Activated CD8-positive, alpha-beta memory T cell treated with anti-CD3 and anti-CD28 coated beads, Interleukin-2, amount 10 ng/mL, durations not matched to agents 7 days and 5 days (primary cell): ENCODE data around the gene MRTFA. TPM values are rescaled to one million over a fixed set of nuclear protein-coding genes. Genes with fewer than 3 reads are reported as not detected.
A peak's percentile ranks its signal among the peaks of the same experiment; 100 is the strongest.
"Not testable (repeated sequence)": the region's sequence is repeated elsewhere in the genome, so short reads cannot be mapped to it uniquely, and the experiment has no call there.

Source experiments
- ATAC-seq: fragments of 150-1000 bp; cut with Tn5 transposase; one replicate; pipeline ENCODE4 v1.10.0; 2021; ENCODE audit warnings: moderate library complexity
- CTCF ChIA-PET: fragments of 350-600 bp; sonication (Branson Sonifier 250); formaldehyde crosslinking; loops from one replicate; lab custom pipeline; 2021; ENCODE audit warnings: antibody characterized with exemption; lab: Charles Lee
- DNase-seq: peaks from one replicate; pipeline ENCODE4 v3.0.0-alpha.2; 2020
- H3K27ac Mint-ChIP-seq: one replicate; pipeline ENCODE4 v1.8.0; 2021; ENCODE audit warnings: mild to moderate bottlenecking, mixed read lengths
- H3K27me3 Mint-ChIP-seq: one replicate; pipeline ENCODE4 v1.8.0; 2021; ENCODE audit warnings: mixed read lengths
- H3K36me3 Mint-ChIP-seq: one replicate; pipeline ENCODE4 v1.8.0; 2021; ENCODE audit warnings: mild to moderate bottlenecking, mixed read lengths
- H3K4me1 Mint-ChIP-seq: one replicate; pipeline ENCODE4 v1.8.0; 2021; ENCODE audit warnings: mixed read lengths
- H3K4me3 Mint-ChIP-seq: one replicate; pipeline ENCODE4 v1.8.0; 2021; ENCODE audit warnings: mild to moderate bottlenecking, moderate library complexity, mixed read lengths
- H3K9me3 Mint-ChIP-seq: one replicate; pipeline ENCODE4 v1.8.0; 2022; ENCODE audit warnings: low read depth, mixed read lengths
- total RNA-seq, 2 experiments: library from RNA; stranded (reverse); gene quantifications; one replicate each; pipeline ENCODE4 v1.2.3, GENCODE V29; 2021

MRTFA gene
- total RNA-seq, result 10 to 100 TPM; 59.4 to 74.0 TPM

DNA sequence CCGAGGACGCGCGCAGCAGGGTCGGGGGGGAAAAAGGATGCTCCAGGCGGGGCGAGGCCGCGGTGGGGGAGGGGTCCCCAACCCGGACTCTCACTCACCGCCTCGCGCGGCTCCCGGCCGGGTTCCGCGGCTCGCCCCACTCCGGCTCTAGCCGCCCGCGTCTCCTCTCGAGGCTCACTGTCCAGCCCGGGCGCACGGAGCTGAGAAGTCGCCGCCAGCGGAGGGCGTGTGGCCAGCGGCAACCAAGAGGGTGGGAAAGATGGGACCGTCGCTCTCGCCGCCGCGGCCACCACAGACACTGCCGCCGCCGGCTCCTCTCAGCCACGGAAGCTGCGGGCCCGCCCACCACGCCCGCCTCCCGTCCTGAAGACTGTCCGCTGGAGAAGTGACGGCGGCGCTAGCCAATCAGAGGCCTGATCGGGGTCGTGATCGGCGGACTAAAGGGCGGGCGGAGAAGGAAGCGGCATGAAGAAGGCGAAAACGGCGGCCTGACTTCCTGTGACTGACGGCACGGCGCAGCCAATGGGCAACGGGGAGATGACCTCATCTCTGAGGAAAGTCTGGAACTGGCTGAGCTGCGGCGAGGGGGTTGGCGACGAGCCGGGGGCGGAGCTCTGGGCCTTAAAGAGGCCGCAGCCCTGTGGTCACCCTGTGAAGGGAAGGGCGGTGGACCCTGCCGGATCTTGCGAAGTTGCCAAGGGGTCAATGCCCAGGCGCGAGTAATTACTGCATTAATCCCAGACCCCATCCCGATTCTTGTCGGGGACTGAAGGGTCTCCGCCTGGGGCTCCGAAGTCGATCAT is at the start of gene MRTFA:
Gene MRTFA, minus strand, starts transcription at position 340 of the 803 bp plus-strand sequence.
- H3K4me3 Mint-ChIP-seq, result peak within 1 kb of the TSS; percentile 94
- H3K4me1 Mint-ChIP-seq, result peaks cover 26% of the 10 kb centered on the region
- peak within 1 kb of the TSS; percentile 98 for H3K27ac Mint-ChIP-seq
- H3K27me3 Mint-ChIP-seq, result no peaks in the 10 kb centered on the region
- H3K36me3 Mint-ChIP-seq, result peaks cover 2% of the 10 kb centered on the region
- CTCF ChIA-PET, result interaction anchor here (0.6 to 3.1 kb wide), 12 partner anchors 10 to 1311 kb away, joined by 3 to 21 read pairs (median 4); no protein-coding TSS in a partner anchor
- peak; percentile 100 for DNase-seq
- ATAC-seq, result peak; percentile 96
- no peaks in the 10 kb centered on the region for H3K9me3 Mint-ChIP-seq

- ATAC-seq (peak; percentile 25), DNase-seq (peak; percentile 79)
- H3K36me3 Mint-ChIP-seq, result no peaks in the 10 kb centered on the region
- H3K4me1 Mint-ChIP-seq, result peaks cover 38% of the 10 kb centered on the region
- CTCF ChIA-PET, result interaction anchor here (0.6 to 5.1 kb wide), 7 partner anchors 9 to 249 kb away, joined by 4 to 116 read pairs (median 14); no protein-coding TSS in a partner anchor
- H3K27ac Mint-ChIP-seq, result peak overlapping the region; percentile 79
- peaks cover 2% of the 10 kb centered on the region for H3K27me3 Mint-ChIP-seq
- no peaks in the 10 kb centered on the region for H3K9me3 Mint-ChIP-seq
- H3K4me3 Mint-ChIP-seq, result peak overlapping the region; percentile 66
These were observed 48.9 kb upstream of the MRTFA start for GRCh38 chr22:40685406-40685805.

- CTCF ChIA-PET, result interaction anchor here (1.1 to 5.1 kb wide), 7 partner anchors 9 to 248 kb away, joined by 4 to 116 read pairs (median 14); no protein-coding TSS in a partner anchor
- H3K27ac Mint-ChIP-seq, result peak overlapping the region; percentile 79
- DNase-seq, result peak; percentile 61
These were observed 48.2 kb upstream of the MRTFA start for GRCh38 chr22:40684728-40685127.

GRCh38 chr22:40681451-40681850 is 44.9 kb upstream of the MRTFA start:
- Mint-ChIP-seq H3K9me3 (no peaks in the 10 kb centered on the region), H3K4me1 (peaks cover 35% of the 10 kb centered on the region), H3K36me3 (no peaks in the 10 kb centered on the region), H3K27ac (no peak overlapping the region), H3K27me3 (peaks cover 16% of the 10 kb centered on the region), H3K4me3 (no peak overlapping the region)
- ATAC-seq (no peak), DNase-seq (no peak)
- CTCF ChIA-PET, result interaction anchor here (1.6 to 5.1 kb wide), 5 partner anchors 12 to 218 kb away, joined by 4 to 116 read pairs (median 28); no protein-coding TSS in a partner anchor

More at GRCh38 chr22:40684728-40685127, 48.2 kb upstream of the MRTFA start:
- H3K36me3 Mint-ChIP-seq, result no peaks in the 10 kb centered on the region
- H3K4me3 Mint-ChIP-seq, result peak overlapping the region; percentile 66
- peaks cover 38% of the 10 kb centered on the region for H3K4me1 Mint-ChIP-seq
- H3K9me3 Mint-ChIP-seq, result no peaks in the 10 kb centered on the region
- H3K27me3 Mint-ChIP-seq, result peaks cover 9% of the 10 kb centered on the region
- no peak for ATAC-seq

- no peak overlapping the region for H3K4me3 Mint-ChIP-seq
- H3K9me3 Mint-ChIP-seq, result no peaks in the 10 kb centered on the region
- ATAC-seq (no peak), DNase-seq (no peak)
- peaks cover 33% of the 10 kb centered on the region for H3K4me1 Mint-ChIP-seq
- peaks cover 16% of the 10 kb centered on the region for H3K27me3 Mint-ChIP-seq
- H3K27ac Mint-ChIP-seq, result no peak overlapping the region
- CTCF ChIA-PET, result interaction anchor here (1.2 kb wide), 1 partner anchor 218 kb away, joined by 3 read pairs; no protein-coding TSS in a partner anchor
- H3K36me3 Mint-ChIP-seq, result no peaks in the 10 kb centered on the region
These were observed 44.3 kb upstream of the MRTFA start for GRCh38 chr22:40680819-40681183.

- Mint-ChIP-seq H3K4me1 (peaks cover 31% of the 10 kb centered on the region), H3K36me3 (no peaks in the 10 kb centered on the region), H3K9me3 (no peaks in the 10 kb centered on the region), H3K27me3 (peaks cover 16% of the 10 kb centered on the region), H3K4me3 (no peak overlapping the region), H3K27ac (no peak overlapping the region)
- no peak for ATAC-seq
- no peak for DNase-seq
- CTCF ChIA-PET, result interaction anchor here (1.2 kb wide), 1 partner anchor 219 kb away, joined by 3 read pairs; no protein-coding TSS in a partner anchor
These were observed 43.7 kb upstream of the MRTFA start for GRCh38 chr22:40679964-40680818.

- CTCF ChIA-PET, result interaction anchor here (1.2 kb wide), 2 partner anchors 16 to 220 kb away, joined by 3 read pairs; no protein-coding TSS in a partner anchor
- H3K4me1 Mint-ChIP-seq, result peaks cover 24% of the 10 kb centered on the region
- ATAC-seq (no peak), DNase-seq (no peak)
- H3K4me3 Mint-ChIP-seq, result no peak within 1 kb of the TSS
- H3K36me3 Mint-ChIP-seq, result no peaks in the 10 kb centered on the region
- no peaks in the 10 kb centered on the region for H3K9me3 Mint-ChIP-seq
- peaks cover 16% of the 10 kb centered on the region for H3K27me3 Mint-ChIP-seq
- H3K27ac Mint-ChIP-seq, result no peak within 1 kb of the TSS
These were observed 42.9 kb upstream of the MRTFA start, which contains the start of gene MCHR1 for GRCh38 chr22:40679249-40679963. Gene MCHR1, plus strand, starts transcription at chr22:40679484. Its CDS starts 169 bp downstream, at chr22:40679653.

DNA sequence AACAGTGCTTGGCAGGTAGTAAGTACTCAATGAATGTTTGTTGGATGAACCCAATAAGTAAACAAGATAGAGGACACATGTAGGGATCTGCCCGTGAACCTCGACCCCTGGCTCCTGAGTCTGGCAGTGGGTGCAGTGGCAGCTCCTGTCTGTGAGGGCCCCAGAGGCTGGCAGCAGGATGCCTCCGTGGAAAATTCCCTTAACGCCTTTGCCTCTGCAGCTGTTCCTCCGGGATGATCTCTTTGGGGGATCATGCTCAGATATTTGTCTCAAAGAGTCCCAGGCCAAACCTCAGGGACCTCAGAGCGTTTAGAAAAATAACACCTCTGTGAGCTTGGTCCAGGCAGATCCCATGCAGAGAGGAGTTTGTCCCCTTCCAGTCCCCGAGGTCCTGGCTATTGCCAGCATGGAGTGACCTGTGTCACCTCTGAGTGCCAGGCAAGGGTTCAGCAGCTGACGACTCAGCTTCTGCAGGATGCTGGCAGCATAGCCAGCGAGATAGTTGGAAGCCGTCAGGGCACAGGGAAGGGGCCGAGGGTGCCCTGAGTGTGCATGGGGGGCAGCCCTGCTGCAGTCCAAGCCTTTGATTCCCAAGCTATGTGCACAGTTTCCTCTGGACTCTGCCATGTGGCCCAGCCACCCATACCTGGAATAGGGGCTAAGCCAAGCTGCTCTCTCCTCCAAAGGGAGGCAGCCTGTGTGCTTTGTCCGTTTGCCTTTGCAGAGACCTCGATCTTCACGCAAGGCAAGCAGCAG is 42.2 kb upstream of the MRTFA start:
- CTCF ChIA-PET, result interaction anchor here (1.2 kb wide), 1 partner anchor 15 kb away, joined by 3 read pairs; no protein-coding TSS in a partner anchor
- H3K27ac Mint-ChIP-seq, result no peak overlapping the region
- peaks cover 20% of the 10 kb centered on the region for H3K4me1 Mint-ChIP-seq

DNA sequence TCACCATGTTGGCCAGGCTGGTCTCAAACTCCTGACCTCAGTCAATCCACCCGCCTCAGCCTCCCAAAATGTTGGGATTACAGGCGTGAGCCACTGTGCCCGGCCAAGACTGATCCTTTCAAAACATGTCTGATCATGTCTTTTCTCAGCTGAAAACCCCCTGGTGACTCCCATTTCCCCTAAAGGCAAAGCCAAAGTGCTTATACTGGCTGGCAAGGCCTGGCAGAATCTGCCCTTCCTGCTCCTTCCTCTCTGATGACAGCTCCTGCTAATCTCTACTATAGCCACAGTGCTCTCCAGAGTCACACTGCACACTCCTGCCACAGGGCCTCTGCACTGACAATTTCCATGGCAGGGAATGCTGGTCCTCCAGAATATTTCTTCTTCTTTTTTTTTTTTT is 40.1 kb upstream of the MRTFA start:
- no peaks in the 10 kb centered on the region for H3K9me3 Mint-ChIP-seq
- no peaks in the 10 kb centered on the region for H3K4me1 Mint-ChIP-seq
- no peak overlapping the region for H3K27ac Mint-ChIP-seq
- DNase-seq (no peak), ATAC-seq (no peak)
- H3K27me3 Mint-ChIP-seq, result peaks cover 16% of the 10 kb centered on the region
- H3K4me3 Mint-ChIP-seq, result no peak overlapping the region
- CTCF ChIA-PET, result interaction anchor here (0.8 to 1.2 kb wide), 2 partner anchors 178 to 222 kb away, joined by 3 read pairs; no protein-coding TSS in a partner anchor
- H3K36me3 Mint-ChIP-seq, result peaks cover 2% of the 10 kb centered on the region

More for the DNA sequence above, 42.2 kb upstream of the MRTFA start:
- H3K9me3 Mint-ChIP-seq, result no peaks in the 10 kb centered on the region
- no peak overlapping the region for H3K4me3 Mint-ChIP-seq
- H3K27me3 Mint-ChIP-seq, result peaks cover 16% of the 10 kb centered on the region
- H3K36me3 Mint-ChIP-seq, result no peaks in the 10 kb centered on the region
- no peak for DNase-seq
- no peak for ATAC-seq

- not testable (repeated sequence) for H3K4me1 Mint-ChIP-seq, DNase-seq, ATAC-seq, H3K27ac Mint-ChIP-seq, H3K4me3 Mint-ChIP-seq, H3K9me3 Mint-ChIP-seq, H3K36me3 Mint-ChIP-seq
- CTCF ChIA-PET, result interaction anchor here (0.8 to 1.2 kb wide), 3 partner anchors 32 to 223 kb away, joined by 3 read pairs; no protein-coding TSS in a partner anchor
- H3K27me3 Mint-ChIP-seq, result peaks cover 16% of the 10 kb centered on the region
These were observed 39.6 kb upstream of the MRTFA start for GRCh38 chr22:40676166-40676565.

DNA sequence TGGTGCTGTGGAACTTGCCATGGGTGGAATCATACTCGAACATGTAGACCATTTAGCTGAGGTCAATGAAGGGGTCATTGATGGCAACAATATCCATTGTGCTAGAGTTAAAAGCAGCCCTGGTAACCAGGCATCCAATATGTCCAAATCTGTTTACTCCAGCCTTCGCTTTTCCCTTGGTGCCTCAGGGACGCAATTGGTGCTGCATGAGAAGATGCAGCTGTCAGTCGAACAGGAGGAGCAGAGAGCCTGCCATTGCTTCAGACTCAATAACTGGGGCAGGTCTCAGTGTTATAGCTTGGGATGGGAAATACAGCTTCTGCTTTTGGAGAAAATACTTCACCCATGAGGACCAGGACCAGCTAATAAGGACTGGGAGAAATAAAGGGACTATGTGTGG is 37.8 kb upstream of the MRTFA start:
- Mint-ChIP-seq H3K4me3 (no peak overlapping the region), H3K27me3 (peaks cover 3% of the 10 kb centered on the region), H3K9me3 (no peaks in the 10 kb centered on the region), H3K36me3 (peaks cover 4% of the 10 kb centered on the region), H3K4me1 (peaks cover 9% of the 10 kb centered on the region), H3K27ac (no peak overlapping the region)
- CTCF ChIA-PET, result interaction anchor here (2.3 kb wide), 2 partner anchors 9 to 28 kb away, joined by 9 to 10 read pairs; no protein-coding TSS in a partner anchor
- DNase-seq (no peak), ATAC-seq (no peak)
